ENCODE data around the gene SSBP4. TPM values are rescaled to one million over a fixed set of nuclear protein-coding genes. Genes with fewer than 3 reads are reported as not detected.

SSBP4 gene
- total and polyA plus RNA-seq, 9 of the 15 experiments (the other 6 are each of a cell fraction or from before 2014, with no cell fraction given): 1.1 to 189 (median 39.0) TPM

- TF ChIP-seq RUNX1 (IDR thresholded peaks at IDR 0.05; ENCODE audit: low read depth): no peak
- TF ChIP-seq L3MBTL2 (IDR thresholded peaks at IDR 0.05): peak; percentile 56
- TF ChIP-seq CREM (IDR thresholded peaks at IDR 0.05; ENCODE audit: low read depth): peak; percentile 48; the same call in 1 of the 2 replicates
- TF ChIP-seq ELK1 (CRISPR knock-in tag; IDR thresholded peaks at IDR 0.05): no peak
- TF ChIP-seq TCF3 (CRISPR knock-in tag; IDR thresholded peaks at IDR 0.05): peak; percentile 35; the same call in 1 of the 2 replicates
- no peak for TF ChIP-seq STAT5A (IDR thresholded peaks at IDR 0.05; ENCODE audit: borderline replicate concordance, low read length)
- TF ChIP-seq JUND (IDR thresholded peaks at IDR 0.05; ENCODE audit: borderline replicate concordance, low read depth, low read length): peak; percentile 27; the same call in 1 of the 2 replicates
- TF ChIP-seq JUND (tag; IDR thresholded peaks at IDR 0.05; ENCODE audit: borderline replicate concordance, low read depth, low read length): no peak; the same call in 2 of the 3 replicates
- TF ChIP-seq SMARCA5 (IDR thresholded peaks at IDR 0.05): peak; percentile 93
- TF ChIP-seq ZNF511 (CRISPR knock-in tag; IDR thresholded peaks at IDR 0.05): no peak
- TF ChIP-seq ZNF764 (CRISPR knock-in tag; IDR thresholded peaks at IDR 0.05; ENCODE audit: low read depth): 0 out of 2 replicates have a peak, but pooled peaks have one; percentile 33
- TF ChIP-seq TFAM (CRISPR knock-in tag; conservative IDR thresholded peaks at IDR 0.05): no peak
- TF ChIP-seq CBFA2T2 (conservative IDR thresholded peaks at IDR 0.05): peak; percentile 16; the same call in 1 of the 2 replicates
- TF ChIP-seq DEAF1 (CRISPR knock-in tag; IDR thresholded peaks at IDR 0.05): 0 out of 2 replicates have a peak, but pooled peaks have one; percentile 11
- 0 out of 2 replicates have a peak, but pooled peaks have one; percentile 37 for TF ChIP-seq ATF7 (IDR thresholded peaks at IDR 0.05)
- TF ChIP-seq GABPA (tag; conservative IDR thresholded peaks at IDR 0.05; ENCODE audit: low read depth): 0 out of 2 replicates have a peak, but pooled peaks have one; percentile 21
- TF ChIP-seq MYC (IDR thresholded peaks at IDR 0.05; ENCODE audit: low read depth, low read length): peak; percentile 43
- no peak for TF ChIP-seq MYC (CRISPR knock-in tag; IDR thresholded peaks at IDR 0.05; ENCODE audit: borderline replicate concordance, low read depth)
- no peak for TF ChIP-seq ZHX1 (conservative IDR thresholded peaks at IDR 0.05; ENCODE audit: low read length)
- TF ChIP-seq ZNF449 (CRISPR knock-in tag; IDR thresholded peaks at IDR 0.05): peak; percentile 86; the same call in 1 of the 2 replicates
- peak; percentile 77 for TF ChIP-seq ELF1 (tag; IDR thresholded peaks at IDR 0.05)
- TF ChIP-seq PTRF (tag; IDR thresholded peaks at IDR 0.05): no peak
- no peak for TF ChIP-seq OTX1 (CRISPR knock-in tag; IDR thresholded peaks at IDR 0.05)
These were observed 17.6 kb upstream of the SSBP4 start (continued) for GRCh38 chr19:18401580-18402112.

Data from K562 (cell line).